ENCODE measurements around the gene SLC25A10.
A peak's percentile ranks its signal among the peaks of the same experiment; 100 is the strongest.
"Not testable (repeated sequence)": the region's sequence is repeated elsewhere in the genome, so short reads cannot be mapped to it uniquely, and the experiment has no call there.

The SLC25A10 gene, protein sequence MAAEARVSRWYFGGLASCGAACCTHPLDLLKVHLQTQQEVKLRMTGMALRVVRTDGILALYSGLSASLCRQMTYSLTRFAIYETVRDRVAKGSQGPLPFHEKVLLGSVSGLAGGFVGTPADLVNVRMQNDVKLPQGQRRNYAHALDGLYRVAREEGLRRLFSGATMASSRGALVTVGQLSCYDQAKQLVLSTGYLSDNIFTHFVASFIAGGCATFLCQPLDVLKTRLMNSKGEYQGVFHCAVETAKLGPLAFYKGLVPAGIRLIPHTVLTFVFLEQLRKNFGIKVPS
- 0.94 reads per million for total RNA-seq

DNA sequence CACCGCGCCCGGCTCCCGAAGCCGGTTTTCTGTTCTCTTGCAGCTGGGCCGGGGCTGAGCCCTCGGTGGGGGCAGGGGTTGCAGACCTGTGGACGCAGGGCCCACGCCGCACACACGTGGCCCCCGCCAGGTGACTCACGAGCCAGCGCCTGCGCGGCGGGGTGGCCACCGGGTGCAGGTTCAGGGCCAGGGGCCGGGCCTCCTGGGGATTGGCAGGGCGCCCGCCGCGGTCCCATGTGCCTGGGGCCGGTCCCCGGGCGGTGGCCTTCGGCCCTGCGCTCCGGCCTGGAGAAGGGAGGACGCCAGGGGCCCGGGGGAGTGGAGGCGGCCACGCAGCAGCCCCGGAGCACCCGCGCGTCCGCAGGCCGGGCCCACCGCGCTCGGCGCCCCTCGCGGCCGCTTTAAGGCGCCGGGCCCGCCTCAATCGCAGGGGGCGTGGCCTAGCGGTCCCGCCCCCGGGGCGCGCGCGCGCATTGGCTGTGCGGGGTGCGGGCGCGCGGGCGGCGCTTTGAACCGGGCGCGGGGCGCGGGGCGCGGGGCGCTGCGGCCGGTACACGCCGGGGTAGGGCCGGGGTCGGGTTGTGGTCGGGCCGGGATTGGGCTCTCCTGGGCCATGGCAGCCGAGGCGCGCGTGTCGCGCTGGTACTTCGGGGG lies at the start of gene SLC25A10:
Gene SLC25A10 (plus strand): TSS at position 471 of the 654 bp plus-strand sequence. CDS start 143 bp downstream, at position 614.
- peak; percentile 65 for DNase-seq

DNA sequence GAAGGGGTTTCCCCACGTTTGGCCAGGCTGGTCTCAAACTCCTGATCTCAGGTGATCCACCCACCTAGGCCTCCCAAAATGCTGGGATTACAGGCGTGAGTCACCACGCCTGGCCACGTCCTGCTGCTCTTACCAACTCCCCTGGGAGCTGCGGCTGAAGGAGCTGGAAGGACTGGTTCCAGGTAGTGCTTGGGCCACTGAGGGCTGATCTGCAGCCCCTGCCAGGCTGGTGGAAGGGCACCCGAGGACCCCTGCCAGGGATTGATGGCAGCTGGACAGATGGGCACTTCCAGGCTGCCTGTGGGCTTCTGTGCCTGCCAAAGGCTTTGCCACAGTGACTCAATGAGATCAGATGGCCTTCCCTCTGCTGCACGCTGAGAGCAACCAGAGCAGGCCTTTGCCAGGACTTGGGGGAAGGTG lies 48.0 kb upstream of the SLC25A10 start:
- no peak for DNase-seq

DNA sequence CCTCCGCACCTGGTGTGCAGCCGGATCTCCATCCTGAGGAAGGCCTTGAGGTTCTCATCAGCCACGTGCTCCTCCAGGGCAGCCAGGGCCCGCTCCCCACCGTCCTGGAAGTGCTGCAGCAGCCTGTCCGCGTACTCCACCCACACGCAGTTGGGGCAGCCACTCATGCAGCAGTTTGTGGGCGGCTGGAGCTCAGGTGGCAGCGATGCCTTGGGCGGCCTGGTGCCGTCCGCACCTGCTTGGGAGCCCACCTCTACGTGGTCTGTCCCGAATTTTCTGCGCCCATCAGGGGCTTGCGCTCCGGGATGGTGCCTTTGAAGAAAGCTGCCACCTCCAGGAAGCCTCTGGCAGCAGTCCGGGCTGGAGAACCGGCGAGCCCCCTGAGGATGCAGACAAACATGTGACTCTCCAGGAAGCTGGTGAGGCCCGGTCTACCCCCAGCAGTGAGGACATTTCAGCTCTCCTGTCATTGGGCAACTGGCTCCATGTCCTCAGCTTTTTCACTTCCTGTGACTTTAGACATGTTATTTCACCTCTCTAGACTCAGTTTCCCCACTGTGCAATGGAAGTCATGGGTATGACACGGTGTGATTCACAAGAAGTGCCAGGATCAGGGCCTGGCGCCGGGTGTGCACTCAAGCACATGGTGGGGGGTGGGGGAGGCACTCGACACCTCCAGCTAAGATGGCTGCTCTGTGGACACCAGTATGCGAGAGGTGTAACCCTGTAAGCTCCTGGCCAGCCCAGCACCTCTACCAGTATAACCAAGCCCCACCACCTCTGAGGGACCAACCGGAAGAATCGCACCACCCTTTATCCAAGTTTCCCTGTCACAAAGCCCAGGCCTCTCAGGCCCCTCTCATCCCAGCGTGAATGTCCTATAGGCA lies 46.6 kb upstream of the SLC25A10 start:
- no peak for DNase-seq

DNA sequence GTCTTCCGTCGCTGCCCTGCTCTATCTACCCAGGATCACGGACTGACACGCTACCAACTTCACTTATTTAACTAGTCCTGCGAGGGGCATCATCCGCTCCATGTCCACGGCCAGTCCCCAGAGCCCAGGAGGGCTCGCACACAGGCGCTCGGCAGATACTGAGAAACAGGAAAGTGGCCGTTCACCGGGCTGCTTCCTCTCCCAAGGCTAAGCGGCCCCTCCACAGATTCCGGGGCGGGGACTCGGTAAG lies 46.1 kb upstream of the SLC25A10 start:
- DNase-seq = no peak

DNA sequence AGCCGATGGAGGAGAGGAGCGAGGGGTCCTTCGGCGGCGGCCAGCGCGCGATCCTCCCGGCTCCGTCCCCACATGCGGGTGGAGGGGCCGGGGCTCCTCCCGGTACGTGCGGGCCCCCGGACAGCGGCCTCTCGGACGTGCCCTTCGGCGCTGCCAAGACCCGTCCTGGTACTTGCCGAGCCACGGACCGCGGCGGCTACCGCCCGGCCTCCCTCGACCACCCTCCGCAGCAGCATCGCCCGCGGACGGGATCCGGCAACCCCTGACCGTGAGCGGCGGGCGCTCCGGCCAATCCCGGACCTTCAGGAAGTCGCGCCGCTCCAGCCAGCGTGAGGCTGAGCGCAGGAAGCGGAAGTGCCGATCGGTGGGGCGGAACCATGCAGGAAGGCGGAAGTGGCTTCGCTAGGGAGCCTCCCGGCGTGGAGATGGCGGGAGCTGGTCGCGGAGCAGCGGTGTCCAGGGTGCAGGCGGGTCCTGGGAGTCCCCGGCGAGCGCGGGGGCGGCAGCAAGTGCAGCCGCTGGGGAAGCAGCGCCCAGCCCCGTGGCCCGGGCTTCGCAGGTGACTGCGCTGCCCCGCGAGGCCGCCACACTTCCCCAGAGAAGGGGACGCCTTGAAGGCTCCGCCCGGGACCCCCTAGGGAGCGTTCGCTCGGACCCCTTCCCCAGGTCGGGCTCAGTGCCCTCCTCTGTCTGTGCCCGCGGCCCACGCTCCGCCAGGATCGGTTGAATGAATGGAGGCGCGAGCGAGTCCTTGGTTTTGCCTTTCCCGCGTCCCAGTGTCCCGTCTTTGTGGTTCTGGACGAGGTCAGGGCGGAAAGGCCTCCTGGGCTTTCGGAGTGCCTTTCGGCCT lies 45.5 kb upstream of the SLC25A10 start, which contains the start of the genes CCDC137 and OXLD1:
Gene CCDC137 (plus strand): TSS at position 396 of the 850 bp plus-strand sequence. CDS start 30 bp downstream, at position 426.
Gene OXLD1 (minus strand): TSS at position 264 of the 850 bp plus-strand sequence. CDS start 28 bp downstream, at position 236.
- peak; percentile 92 for DNase-seq

DNA sequence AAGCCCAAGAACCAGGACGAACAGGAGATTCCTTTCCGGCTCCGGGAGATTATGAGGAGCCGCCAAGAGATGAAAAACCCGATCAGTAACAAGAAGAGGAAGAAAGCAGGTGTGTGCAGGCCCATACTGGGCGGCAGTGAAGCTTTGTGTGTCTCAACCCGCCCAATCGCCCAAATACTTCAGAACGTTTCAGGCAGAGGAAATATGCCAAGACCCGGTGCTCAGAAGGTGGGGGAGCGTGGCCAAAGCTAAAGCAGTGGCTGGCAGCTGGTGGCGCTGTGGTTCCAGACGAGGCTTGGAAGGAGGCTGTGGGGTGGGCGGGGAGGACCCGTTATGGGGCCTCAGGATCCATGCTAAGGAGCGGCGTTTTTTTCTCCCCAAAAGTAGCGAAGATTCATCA lies 44.3 kb upstream of the SLC25A10 start:
- DNase-seq = no peak

DNA sequence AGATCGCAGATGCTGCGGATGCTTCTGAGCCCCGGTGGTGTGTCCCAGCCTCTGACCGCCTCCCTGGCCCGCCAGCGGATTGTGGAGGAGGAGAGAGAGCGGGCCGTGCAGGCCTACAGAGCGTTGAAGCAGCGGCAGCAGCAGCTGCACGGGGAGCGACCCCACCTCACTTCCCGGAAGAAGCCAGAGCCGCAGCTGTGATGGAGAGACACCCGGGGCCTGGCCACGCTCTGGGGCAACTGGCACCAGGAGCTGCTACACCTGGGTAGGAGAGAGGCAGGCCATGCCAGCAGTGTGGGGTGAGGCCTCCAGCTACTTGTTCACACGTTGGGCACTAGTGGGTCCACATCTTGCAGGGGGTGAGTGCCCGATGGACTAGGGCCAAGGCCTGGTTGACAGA lies 39.6 kb upstream of the SLC25A10 start:
- no peak for DNase-seq

DNA sequence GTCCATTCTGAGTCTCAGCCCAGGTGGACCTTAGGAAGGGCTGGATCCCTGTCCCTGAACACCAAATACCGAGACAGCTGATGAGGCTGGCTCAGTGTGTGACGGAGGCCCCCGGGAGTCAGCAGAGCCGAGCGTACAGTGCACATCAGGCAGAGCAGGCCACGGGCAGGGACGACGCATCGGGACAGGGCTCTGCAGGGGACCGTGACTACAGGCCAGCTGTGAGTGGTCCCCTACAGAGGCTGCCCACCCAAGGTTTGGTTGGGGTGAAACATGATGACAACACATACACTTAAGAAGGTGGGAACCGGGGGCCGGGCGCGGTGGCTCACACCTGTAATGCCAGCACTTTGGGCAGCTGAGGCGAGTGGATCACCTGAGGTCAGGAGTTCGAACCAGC lies 39.1 kb upstream of the SLC25A10 start:
- no peak for DNase-seq

DNA sequence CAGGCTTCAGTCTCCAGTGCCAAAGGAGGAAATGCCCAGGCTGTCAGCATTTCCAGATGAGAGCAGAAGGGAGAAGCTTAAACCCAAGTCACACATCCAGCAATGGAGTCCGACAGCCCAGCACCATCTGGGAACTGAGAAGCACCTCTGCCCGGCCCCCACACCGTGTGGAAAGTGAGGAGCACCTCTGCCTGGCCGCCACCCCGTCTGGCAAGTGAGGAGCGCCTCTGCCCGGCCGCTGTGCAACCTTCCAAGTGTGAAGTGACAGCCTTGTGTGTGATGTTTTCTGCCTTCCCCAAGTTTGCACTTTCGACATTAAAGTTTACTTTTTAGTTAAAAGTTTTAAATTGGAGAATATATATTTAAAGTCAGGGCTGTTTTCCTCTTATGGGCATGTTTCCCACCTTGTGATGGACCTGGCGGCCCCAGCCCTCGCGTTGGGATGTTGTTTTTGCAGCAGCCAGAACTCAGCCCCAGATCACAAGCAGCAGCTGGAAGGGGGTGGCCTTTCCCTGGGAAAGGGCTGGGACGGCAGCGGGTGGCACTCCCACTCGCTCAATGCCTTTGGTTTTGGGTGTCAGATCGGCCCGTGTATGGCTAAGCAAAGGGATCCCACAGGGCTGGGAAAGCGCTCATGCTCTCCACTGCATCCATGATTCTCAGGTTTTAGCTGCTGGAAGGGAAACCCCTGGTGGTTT lies 38.4 kb upstream of the SLC25A10 start:
- no peak for DNase-seq

DNA sequence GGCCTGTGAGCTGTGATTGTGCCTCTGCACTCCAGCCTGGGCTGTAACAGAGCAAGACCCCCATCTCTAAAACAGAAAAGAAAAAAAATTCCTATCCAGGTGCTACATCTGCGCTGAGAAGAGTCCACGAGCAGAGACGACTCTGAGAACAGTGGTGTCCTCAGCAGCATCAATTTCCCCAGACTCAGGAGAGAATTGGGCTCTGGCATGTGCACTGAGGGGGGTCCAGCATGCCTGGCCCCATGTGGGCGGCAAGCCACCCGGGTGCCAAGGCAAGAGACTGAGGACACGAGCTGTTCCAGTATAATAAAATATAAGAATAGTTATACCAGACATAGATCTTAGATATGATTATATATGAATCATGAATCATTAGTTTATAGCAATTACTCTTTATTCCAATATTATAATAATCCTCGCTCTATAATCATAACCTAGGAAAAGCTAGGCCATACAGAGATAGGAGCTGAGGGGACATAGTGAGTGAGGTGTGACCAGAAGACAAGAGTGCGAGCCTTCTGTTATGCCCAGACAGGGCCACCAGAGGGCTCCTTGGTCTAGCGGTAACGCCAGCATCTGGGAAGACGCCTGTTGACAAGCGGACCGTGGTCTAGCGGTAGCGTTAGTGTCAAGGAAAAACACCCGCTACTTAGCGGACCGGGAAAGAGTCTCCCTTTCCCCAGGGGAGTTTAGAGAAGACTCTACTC lies 36.4 kb upstream of the SLC25A10 start:
- DNase-seq = not testable (repeated sequence)

DNA sequence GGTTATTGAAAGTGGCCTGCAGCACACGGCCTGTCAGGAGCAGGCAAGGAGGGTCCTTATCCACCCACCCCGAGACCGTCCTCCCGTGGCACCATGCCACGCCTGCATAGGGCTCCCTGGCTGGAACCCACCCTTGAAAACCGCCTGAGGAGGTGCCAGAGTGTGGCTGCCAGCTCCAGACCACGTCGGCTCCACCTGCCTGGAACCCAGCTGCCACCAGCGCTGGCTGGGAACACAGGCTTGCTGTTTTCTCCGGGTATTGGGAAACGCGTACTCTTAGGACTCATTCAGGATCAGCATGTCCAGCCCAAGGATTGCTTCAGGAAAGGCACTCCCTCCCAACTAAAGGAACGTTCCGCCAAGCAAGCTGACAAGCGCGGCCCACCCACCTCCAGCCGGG lies 35.2 kb upstream of the SLC25A10 start:
- DNase-seq = no peak

DNA sequence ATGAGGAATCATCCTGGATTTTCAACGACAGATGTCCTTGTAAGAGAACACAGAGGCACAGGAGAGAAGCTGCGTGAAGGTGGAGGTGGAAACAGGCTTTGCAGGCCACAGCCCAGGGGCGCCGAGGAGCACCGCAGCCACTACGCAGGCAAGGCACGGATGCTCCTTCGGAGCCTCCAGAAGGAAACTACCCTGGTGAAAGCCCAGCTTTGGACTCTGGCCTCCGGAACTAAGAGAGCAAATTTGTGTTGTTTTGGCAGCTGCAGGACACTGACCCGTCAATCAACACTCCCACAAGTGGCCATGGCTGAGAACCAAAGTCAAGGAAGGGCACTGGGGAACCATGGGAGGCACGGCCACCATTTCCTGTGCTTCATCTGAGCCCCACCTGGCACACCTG lies 31.9 kb upstream of the SLC25A10 start:
- no peak for DNase-seq

DNA sequence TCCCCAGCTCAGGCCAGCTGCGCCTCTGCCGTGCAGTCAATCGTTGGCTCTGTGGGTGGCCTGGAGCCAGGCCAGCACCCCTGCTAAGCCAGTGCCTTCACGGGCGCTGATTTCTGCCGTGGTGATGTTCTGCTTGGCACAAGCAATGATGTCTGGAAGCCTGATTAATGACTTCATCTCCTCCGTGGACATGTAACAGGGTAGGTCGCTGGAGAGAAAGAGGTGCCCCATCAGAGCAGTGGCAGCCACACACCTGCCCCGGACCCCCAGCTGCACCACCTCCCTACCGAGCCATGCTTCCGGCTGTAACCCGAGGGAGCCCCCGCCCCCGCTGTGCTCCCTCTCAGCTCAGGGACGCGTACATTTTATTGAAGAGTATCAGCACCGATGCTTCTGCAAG lies 30.4 kb upstream of the SLC25A10 start:
- no peak for DNase-seq

DNA sequence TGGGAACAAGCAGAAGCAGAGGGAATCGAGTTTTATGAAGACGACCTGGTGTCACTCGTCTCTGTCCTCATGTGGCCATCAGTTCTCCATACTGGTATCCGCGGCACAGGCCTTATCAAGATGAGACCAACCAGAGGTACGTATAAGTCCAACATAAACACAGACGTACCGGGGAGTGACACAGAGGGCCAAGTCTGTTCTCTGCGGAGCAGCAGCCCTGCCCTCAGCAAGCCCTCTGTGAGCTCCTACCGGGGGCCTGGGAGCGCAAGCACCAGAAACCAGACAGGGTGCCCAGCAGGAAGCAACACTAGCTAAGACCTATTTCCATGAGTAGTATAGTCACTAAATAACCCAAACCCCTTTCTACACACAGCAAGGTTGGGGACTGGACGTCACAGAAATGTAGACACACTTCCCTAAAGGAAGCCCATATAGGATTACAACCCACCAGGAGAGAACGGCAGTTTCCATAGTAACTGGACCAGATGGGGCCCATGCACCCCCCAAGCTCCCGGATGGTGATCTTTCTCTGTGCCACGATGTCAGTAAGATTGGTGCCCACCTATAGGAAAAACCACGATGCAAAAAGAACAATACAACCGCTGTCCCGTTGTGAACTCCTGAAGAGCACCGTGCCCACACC lies 29.4 kb upstream of the SLC25A10 start:
- DNase-seq = no peak

DNA sequence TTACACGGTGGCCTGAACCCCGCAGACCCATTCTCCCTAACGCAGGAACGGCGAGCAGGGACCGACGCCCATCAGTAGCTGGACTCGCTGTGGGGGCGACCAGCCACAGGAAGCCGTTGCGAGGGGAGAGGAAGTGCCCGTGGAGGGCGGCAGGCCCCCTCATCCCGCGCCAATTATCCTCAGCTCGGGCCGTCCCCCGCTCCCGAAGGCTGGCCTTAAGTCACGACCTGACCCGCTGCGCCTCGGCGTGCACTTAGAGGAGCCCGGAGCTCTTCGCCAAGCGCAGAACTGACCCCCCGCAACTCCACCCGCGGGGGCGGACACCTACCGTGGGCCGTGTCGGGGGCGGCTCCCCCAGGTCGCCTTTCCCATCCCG lies 28.9 kb upstream of the SLC25A10 start:
- no peak for DNase-seq

DNA sequence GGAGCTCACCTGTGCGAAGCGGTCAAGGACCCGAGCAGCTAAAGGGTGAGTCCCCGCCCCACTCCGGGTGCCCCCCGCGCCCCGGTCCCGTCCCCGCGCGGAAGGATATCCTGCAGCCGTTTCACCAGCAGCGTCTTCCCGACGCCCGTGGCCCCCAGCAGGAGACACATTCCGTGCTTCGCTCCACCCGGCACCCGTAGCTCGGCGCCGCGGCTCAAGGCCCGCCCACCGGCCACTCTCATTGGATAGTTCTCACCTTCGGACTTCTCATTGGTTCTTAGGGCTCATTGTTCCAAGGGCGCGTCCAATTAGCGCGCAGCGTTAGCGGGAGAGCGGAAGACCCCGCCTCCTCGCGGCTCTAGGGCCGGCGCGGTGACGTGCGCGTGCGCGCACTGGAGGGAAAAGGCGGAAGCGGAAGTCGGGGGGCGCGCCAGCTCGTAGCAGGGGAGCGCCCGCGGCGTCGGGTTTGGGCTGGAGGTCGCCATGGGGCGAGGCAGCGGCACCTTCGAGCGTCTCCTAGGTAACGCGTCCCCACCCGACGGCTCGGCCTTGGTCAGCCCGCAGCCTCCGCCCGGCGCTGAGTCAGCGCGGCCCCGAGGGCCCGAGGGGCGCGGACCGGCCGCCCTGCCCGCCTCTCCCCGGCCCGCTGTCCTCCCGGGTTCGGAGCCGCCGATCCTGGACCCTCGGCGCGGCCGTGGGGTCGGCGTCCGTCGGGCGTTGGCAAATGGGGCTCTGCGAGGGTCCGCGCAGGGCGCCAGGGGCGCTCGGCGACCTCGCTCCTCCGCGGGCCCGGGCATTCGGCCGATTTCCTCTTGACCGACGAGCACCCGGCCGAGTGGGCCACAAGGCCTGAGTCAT lies 28.3 kb upstream of the SLC25A10 start, which contains the start of the genes ARL16 and HGS:
Gene ARL16 (minus strand): TSS at position 214 of the 858 bp plus-strand sequence. CDS start 44 bp downstream, at position 170.
Gene HGS (plus strand): TSS at position 428 of the 858 bp plus-strand sequence. CDS start 56 bp downstream, at position 484.
- DNase-seq = peak; percentile 95

DNA sequence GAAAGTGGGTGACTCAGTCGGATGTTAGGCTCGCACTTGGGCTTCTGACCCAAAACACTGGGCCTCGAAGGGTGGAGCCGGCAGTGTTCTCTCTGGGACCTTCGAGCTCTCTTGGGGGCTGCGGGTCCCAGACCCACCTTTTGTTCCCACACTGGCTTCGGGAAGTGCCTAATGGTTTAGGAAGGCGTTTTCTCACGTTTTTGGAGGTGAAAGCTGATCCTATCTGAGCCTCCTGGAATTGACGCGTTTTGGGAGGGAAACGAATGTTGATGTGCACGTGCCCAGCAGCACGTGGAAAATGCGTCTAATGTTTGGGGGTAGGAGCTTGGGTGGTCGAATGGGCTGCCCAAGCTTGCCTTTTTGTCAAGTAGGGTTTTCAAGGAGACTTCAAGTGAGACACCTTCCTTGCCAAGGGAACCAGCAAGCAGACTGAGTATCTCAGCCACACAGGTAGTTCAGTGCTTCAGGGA lies 27.6 kb upstream of the SLC25A10 start:
- DNase-seq = no peak

DNA sequence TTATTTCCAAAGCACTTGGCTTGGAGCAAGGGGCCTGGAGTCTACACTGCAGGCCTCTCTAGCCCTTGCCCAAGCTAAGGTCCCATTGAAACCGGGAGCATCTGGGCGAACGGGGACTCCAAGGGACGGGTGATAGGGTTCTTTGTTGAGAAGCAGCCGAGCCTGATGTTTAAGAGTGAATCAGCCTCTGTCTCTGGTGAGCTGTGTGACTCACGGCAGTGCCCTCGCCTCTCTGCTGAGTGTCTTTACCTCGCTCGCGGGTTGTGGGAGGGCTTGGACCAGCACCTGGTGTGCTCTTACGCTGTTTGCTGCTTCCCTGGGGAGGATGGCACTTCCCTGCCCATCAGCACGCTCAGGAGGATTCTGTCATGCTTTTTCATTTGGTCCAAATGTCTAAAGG lies 27.0 kb upstream of the SLC25A10 start:
- no peak for DNase-seq

DNA sequence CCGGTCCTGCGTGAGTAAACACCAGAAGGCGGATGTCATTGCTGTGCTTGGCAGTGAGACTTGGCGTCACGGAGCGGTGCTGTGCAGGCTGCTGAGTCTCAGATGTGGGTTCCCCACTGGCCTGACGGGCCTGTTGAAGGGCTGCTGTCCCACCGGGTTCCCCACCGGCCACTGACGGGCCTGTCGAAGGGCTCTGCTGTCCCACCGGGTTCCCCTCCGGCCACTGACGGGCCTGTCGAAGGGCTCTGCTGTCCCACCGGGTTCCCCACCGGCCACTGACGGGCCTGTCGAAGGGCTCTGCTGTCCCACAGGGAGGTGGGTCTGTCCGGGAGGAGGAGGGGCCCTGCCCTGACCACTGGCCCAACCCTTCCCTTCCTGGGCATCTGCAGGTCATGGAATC lies 25.5 kb upstream of the SLC25A10 start:
- no peak for DNase-seq
